Daoy (cell line): ENCODE data around the gene TWF1. TPM values are rescaled to one million over a fixed set of nuclear protein-coding genes. Genes with fewer than 3 reads are reported as not detected.
A peak's percentile ranks its signal among the peaks of the same experiment; 100 is the strongest.

Source experiments
- DNase-seq: peaks from one replicate; pipeline ENCODE4 v3.0.0-alpha.2; 2015; ENCODE audit warnings: low read depth
- total RNA-seq: library from RNA; depleted of rRNA; stranded (reverse); fragments of >200 nt; shearing (Covaris generic); gene quantifications from 2 replicates; pipeline ENCODE4 v1.2.3, GENCODE V29; 2014; rRNA removed

TWF1 gene
- 179 and 202 TPM in 2 replicates for total RNA-seq

DNA sequence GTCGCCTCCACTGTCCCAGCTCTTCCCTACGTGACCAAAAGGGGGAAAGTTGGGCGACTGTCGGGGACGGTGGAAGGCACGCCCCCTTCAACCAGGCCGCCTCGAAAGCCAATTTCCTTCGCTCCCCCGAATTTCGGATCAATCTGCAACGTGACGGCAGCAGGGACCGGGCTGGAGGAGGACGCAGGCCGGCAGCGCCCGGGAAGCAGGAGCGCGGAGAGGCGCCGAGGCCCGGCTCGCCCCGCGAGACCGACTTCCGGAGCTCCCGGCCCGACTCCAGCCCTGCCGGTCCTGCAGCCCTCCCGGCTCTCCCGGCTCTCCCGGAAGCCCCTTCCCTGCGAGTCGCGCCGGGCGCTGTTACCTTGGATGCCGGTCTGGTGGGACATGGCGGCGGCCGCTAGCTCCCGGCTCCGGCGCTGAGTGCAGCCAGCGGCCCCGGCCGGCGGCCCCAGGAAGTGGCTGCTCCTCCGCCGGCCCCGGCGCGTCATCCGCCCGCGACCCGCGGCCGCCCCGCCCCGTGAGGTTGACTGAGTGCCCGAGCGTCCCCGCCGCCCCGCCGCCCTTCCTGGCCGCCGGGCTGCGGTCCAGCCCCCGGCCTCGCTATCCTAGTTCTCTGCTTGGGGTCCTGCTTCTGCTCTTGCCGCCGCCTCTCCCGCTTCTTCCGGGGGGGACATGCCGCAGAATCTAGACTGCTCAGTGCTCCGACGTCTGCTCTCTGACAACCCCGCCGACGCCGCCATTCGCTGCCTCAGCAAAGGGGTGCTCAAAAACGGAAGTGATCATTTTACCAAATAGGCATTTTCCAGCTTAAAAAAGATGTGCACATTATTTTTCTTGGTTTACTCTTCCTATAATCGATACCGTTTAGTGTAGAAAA is at the start of gene TWF1:
Gene TWF1, minus strand, starts transcription at position 458 of the 877 bp plus-strand sequence. Its CDS starts 72 bp downstream, at position 386.
- peak; percentile 92 for DNase-seq

DNA sequence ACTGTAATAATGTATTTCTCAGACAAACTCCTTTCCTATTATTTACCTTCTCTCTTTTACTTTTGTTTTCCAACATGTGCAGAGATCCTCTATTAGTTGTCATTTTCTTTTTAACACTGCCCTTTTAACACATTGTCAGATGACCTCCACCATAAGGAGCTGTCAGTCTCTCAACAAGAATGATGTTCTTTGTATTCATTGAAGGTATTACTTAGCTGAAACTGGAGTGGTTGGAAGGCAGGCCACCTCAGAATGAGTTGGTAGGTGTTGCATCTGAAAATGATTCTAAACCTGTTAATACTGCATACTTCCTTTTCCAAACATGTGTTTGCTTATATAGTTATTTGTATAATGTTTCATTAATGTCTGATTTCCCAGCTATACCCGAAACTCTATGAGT is 46.6 kb upstream of the TWF1 start:
- DNase-seq = no peak

DNA sequence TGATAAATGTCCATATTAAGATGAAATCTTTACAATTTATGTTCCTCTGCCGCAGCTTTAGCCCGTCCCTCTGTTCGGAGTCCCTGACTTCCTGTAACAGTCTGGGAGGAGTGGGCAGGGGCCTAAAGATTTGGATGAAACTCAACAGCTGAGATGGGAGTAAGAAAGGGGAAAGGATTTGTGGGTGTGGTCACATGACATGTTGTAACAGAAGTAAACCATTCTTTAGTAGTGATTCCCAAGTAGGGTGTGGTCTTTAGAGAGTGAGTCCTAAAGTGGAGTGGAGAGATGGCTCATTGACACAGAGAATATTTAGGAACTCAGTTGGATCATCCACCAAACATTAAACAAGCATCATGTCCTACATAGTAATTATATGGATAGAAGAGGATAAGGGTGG is 42.7 kb upstream of the TWF1 start:
- DNase-seq = no peak

DNA sequence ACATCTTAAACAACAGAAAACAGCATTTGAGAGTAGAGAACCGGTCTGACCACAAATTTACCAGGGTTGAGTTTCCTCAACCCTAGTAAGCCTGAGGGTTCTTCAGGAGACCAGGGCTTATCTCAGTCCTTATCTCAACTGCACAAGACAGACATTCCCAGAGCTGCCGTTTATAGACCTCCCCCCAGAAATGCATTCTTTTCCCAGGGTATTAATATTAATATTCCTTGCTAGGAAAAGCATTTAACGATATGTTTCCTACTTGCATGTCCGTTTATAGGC is 42.0 kb upstream of the TWF1 start:
- no peak for DNase-seq

DNA sequence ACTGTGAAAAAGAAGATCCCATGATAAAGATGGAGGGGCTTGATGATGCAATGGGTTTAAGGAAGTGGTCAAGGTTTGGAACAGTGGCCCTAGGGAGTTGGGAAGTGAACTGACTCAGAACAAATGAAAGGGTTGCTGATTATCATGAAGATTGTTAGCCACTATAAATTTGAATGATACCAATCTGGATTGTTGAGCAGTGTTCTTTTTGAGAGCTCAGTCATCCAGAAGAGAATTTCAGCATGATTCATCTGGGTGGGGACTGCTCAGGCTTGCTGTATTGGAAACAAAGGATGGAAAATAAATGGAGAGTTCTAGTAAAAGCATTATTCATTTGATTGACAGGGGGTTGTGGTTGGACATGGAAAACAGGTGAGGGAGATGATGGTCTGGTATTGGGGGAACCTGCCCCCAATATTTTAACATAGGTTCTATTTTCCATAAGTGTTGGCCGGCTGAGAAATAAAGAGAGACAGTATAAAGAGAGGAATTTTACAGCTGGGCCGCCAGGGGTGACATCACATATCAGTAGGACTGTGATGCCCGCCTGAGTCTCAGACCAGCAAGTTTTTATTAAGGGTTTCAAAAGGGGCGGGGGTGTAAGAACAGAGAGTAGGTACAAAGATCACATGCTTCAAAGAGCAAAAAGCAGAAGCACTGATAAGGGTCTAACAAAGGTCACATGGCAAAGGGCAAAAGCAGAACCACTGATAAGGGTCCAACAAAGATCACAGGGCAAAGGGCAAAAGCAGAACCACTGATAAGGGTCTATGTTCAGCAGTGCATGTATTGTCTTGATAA is 41.5 kb upstream of the TWF1 start:
- DNase-seq = peak; percentile 60

DNA sequence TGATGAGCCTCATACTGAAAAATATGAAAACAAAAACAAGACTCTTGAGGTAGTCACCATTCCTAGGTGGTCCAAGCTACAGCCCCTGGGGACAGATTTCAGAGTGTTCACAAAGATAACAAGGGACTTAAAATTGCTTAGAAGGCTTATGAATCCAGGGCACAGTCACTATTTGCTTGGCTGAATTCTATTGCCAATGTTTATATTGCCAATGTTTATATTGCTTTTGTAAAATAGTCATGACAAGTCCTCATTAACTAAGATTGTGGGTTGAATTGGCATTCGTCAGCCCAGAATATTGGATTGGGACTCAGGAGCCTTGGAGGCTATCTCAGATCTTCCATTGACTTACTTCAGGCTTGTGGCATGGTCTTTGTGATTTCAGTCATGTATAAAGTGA is 36.1 kb upstream of the TWF1 start:
- no peak for DNase-seq

DNA sequence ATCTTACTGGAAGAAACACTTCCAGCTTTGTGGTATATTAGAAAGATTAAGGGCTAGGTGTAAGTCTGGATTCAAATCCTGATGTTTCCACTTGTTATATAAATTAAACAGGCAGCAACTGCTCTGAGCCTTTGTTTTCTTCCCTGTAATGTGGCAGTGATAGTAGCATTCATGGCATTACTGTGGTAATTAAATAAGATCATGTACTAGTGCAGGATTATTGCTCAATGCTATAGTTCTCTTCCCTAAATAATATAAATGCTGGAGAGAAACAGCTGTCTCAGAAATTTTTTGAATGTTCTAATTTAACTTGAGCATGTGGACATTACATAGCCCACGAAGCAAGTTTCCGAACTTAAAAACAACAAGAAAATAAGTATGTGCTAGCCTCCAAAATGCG is 35.1 kb upstream of the TWF1 start:
- DNase-seq = no peak

DNA sequence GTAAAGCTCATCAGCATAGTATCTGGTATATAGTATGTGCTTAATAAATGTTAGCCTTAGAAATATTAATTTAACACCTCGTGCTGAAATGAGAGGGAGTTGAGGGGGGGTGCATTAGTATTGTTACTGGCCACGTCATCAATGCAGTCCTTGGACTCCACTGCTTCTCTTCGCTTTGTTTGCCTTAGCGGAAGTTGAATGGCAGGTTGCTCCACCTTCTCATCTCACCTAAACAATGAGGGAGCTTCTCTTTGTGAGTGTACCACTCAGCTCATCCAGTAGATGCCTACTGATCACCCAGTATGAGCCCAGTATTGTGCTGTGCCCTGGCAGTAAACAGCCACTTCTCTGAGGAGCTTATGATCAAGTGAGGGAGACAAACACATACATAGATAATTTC is 34.2 kb upstream of the TWF1 start:
- no peak for DNase-seq

DNA sequence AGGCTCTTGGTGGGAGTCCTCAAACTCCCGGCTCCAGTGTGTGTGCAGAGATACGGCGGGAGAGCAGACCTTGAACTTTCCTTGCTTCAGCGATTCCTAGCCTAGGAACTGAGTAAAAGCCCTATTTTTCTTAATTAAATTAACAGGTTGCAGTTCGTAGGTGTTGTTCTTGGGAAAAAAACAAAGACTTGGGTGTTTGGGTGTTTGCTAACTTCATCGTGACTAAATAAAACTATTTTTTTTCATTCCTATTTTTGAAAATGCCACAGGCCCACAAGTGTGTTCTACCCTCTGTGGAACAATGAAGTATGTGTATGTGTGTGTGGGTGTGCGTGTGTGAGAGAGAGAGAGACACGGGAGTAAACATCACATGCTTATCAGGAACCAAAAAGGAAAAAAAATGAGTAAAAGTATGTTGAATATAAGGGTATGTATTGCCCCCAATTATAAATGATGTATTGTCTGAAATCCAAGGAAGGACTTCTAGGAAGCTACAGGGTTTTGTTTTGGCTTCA is 30.4 kb upstream of the TWF1 start:
- DNase-seq = no peak

DNA sequence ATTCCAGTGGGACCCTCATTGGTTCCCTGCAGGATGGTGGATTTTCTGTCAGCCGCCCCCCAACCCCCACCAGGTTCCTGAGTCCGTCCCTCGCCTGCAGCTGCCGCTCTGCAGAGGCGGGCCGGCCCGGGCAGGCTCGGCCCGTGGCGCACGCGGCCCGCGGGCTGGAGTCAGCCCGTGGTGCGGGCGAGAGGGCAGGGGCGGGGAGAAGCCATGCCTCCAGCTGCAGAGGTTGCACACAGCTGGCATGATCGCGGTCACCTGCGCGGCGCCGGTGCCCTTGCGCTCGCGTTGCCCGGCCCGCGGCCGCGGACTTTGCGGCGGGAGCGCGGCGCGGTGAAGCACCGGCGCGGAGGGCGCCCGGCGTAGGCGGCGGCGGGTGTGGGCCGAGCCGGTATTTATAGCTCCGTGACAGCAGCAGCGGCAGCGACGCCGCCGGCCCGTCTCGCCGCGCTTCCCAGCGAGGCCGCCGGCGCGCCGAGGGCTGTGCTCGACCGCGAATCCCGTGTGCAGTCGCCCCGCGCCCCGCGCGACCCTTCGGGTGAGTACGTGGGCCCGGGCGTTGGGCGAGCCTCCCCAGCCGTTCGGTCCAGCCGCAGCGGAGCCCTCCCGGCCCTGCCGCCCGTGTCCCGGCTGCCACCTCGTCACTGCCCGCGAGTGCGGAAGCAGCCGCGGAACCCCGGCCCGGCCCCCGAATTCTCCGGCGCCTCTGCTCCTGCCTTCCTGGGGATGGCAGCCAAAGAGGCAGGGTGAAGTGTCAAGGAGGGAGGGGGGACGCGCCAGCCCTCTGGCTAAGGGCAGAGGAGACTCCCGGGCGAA is 29.7 kb upstream of the TWF1 start, which contains the start of gene TMEM117:
Gene TMEM117, plus strand, starts transcription at position 426 of the 819 bp plus-strand sequence.
- DNase-seq = peak; percentile 72

DNA sequence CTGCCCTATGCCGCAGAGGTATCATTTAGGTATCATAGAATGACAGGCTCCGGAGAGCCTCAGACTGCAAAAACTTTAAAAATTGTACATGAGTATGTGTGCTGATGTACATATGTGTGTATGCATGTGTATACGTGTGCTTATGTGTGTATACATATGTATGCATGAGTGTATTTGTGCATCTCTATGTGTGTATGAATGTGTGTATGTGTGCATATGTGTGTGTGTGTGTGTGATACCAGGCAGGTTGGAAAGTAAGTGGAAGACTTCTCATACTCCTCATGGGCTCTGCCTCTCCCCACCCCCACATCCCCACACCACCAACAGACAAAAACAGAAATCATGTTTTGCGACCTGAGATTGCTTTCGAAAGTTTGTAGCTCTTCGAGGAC is 29.1 kb upstream of the TWF1 start:
- peak; percentile 10 for DNase-seq

DNA sequence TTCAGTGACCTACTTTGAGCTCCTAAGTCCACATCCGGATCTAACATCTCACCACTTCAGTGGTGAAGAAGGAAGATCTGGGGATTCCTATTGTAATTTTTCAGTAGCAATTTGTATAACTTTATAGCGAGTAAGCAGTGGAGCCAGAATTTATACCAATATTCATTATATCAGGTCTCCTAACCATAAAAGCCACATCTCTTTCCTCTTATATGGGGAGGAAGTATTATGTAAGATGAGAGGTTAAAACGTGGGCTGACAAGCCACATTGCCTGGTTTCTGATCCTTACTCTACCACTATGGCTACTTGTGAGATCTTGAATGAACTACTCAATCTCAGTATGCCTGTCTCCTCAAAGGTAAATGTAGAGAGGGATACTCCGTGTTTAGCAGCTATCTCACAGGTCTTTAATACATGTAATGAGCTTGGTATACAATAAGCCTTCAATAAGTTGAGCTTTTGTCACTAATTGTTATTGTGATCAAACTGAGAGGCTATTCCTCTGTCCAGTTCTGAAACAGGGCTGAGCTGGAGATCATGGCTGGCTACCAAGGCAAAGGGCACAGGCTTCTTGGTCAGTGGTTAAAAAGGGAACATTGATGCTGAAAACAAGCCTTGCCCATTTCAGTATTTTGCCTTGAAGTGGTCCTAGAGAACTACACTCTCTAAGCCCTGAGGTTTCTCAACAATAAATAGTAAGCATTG is 26.5 kb upstream of the TWF1 start:
- no peak for DNase-seq

DNA sequence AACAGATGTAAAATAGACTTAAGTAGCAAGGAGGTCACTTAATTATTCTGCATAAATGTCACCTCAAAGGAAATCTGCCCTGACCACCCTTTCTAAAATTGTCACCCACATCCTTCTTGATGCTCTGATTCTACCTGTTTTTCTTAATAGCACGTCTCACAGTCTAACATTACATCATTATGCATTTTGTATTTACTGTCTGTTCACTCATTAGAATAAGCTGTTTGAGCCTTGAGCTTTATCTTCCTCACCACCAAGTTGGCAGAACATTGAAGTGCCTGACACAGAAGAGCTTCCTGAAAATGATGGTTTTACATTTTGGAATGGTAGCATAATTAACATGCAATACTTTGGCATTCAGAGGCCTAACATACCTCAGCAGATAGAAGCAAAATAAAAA is 21.0 kb upstream of the TWF1 start:
- no peak for DNase-seq

DNA sequence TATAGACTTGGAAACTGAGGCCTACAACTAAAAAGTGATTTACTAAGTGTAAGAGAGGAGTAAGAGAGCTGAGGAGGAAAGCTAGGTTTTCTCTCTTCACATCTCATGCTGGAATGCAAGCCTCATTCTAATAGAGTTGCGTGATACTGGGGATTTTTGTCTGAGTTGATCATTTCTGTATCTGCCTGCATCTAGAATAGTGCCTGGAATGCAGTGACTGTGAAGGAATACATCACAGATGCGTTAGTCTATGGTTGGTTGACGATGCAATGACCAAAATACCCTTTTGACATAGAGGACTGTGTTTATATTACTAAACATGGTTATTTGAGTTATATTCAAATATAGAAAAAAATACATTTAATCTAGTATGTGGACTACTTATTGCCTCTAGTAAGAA is 20.6 kb upstream of the TWF1 start:
- no peak for DNase-seq

DNA sequence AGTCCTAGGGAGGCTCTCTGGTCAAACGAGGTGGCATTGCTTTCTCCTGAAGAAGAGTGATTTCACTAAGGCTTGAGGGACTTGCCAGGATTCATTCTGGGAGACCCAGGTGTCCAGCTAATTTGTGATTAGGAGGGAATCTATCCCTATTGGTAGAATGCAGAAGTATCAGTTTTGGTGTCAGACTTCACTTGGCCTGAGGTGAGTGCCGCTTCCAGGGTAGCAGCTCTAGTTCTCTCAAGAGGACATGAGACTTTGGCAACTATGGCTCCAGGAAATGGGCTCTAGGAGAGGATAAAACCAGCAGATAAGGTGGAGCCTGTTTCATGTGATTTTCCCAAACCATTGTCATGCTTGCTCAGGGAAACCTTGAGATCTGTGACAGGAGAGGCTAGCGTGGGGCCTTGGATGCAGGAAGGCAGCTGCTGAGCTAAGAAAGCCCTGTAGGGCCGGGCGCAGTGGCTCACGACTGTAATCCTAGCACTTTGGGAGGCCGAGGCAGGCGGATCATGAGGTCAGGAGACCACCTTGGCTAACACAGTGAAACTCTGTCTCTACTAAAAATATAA is 18.2 kb upstream of the TWF1 start:
- no peak for DNase-seq

DNA sequence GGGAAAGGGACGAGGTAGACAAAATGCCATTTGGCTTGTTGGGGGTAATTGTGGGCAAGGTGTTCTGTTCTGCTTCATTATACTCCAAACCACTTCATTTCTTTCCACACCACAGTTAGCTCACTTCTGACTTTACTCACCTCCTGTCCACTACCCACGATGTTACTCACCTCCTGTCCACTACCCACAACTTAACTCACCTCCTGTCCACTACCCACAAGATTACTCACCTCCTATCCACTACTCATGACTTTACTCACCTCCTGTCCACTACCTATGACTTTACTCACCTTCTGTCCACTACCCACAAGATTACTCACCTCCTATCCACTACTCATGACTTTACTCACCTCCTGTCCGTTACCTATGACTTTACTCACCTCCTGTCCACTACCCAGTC is 10.1 kb upstream of the TWF1 start:
- DNase-seq = no peak

DNA sequence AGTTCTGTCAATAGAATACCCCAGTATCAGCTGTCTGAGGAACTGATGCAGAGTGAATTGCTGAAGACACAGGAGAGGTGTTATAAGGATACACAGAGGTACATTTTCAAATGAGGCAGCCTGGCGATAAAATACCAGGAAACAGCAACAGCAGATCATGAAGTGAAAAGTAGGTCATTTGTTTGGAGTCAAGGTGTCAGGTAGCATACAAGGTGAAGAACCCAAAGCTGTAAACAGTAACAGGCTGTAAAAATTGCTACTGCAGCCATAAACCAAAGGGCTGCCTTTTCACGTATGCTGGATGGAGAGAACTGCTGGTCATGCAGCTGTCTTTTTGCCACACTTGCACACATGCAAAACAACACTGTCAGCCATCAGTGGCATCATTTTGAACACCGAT is 9.3 kb upstream of the TWF1 start:
- no peak for DNase-seq

DNA sequence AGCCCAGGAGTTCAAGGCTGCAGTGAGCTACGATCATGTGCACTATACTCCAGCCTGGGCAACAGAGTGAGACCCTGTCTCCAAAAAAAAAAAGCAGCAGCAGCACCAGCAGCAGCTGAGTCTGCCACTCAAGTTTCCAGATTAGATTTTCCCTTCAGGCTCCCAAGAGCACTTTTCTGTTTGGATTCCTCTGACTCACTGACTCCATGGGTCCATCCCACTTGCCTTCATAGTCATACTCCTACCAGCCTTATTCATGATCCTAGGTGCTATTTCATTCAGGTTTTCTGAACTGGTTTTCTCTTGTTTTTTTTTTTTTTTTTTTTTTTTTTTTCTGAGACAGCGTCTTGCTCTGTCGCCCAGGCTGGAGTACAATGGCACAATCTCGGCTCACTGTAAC is 6.8 kb upstream of the TWF1 start:
- peak; percentile 46 for DNase-seq

DNA sequence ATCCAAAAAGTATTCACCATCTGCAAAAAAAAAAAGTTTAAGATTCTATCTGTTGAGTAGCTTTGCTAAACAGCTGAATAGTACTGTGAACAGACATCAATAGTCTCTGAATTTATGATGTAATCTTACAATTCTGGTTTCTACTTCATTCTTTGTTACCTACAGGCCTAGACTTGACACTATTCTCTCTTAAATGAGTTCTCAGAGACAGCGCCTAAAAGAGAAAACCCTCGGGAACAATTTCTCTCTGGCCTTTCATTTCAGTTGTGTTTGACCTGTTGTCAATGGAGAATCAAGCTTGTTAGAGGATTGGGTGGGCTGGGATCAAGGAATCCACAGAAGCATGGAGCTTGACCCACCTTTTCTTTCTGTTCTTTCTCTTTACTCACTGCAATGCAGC is 5.9 kb upstream of the TWF1 start:
- DNase-seq = no peak

DNA sequence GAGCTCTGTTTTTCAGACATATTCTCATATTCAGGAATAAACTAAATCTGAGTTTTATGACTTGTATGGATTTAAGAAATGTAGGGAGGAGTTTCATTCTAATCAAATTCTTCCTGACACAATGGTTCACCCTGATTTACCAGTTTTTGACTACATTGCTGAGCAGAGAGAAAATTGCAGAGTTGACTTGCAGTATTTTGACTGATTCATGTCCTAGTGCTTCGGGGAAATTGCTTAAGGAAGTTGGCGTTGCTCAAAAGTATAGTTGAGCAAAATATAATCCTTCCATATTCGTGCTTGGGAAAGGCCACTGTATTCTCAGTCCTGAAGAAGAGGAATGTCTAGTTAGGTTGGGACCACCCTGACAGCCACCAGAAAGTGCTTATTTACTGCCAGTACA is 1.3 kb upstream of the TWF1 start:
- no peak for DNase-seq

DNA sequence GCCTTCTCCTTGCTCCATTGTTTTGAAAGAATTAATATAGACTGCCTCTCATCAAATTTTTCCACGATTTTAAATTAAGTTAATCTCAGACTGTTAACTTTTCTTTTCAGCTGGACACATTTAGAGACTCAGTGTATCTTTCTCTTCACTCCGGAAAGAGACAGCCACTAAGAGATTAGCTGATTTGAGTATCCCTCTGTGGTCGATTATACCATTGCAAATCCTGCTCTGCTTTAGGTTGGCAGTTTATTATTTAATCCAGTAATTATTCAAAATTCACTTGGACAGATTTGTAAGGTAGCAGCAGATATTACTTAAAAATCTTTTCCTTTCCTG is 588 bp upstream of the TWF1 start:
- DNase-seq = no peak
